Measurements from ENCODE around the gene NDUFAF3. TPM values are rescaled to one million over a fixed set of nuclear protein-coding genes. Genes with fewer than 3 reads are reported as not detected.

NDUFAF3 gene
- total RNA-seq, 1 experiment from 2014 or later: 91.0 TPM

DNA sequence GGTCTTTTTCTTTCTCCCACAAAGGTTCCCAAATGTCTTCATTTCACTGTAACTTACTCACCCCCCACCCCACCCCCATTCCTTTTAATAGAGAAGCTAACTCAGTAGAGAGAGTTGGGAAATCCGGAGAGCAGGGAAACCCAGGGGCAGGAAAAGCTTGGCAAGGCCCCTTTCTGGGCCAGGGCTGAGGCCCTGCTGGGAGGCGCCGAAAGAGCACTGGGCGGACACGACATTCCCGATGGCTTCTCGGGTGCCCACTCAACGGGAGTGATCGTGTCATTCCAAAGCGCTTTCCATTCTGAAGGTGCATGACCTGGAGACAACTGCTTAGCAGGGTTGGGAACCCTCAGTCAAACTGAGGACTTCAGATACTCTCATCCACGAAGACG lies 2.0 kb upstream of the NDUFAF3 start:
- no peak overlapping the region for H2AFZ ChIP-seq (ENCODE audit: low read depth, low read length, poor library complexity, severe bottlenecking)

More for the DNA sequence above, 2.0 kb upstream of the NDUFAF3 start:
- TF ChIP-seq, protein P1, sequence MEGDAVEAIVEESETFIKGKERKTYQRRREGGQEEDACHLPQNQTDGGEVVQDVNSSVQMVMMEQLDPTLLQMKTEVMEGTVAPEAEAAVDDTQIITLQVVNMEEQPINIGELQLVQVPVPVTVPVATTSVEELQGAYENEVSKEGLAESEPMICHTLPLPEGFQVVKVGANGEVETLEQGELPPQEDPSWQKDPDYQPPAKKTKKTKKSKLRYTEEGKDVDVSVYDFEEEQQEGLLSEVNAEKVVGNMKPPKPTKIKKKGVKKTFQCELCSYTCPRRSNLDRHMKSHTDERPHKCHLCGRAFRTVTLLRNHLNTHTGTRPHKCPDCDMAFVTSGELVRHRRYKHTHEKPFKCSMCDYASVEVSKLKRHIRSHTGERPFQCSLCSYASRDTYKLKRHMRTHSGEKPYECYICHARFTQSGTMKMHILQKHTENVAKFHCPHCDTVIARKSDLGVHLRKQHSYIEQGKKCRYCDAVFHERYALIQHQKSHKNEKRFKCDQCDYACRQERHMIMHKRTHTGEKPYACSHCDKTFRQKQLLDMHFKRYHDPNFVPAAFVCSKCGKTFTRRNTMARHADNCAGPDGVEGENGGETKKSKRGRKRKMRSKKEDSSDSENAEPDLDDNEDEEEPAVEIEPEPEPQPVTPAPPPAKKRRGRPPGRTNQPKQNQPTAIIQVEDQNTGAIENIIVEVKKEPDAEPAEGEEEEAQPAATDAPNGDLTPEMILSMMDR (IDR thresholded peaks at IDR 0.05 in 2 of 3, conservative IDR thresholded peaks at IDR 0.05 in 1 of 3; ENCODE audit: borderline replicate concordance in 1 of 3, insufficient read depth in 1 of 3, low read depth in 2 of 3, low read length in 2 of 3): no peak
- TF ChIP-seq TCF7L2 (IDR thresholded peaks at IDR 0.05; ENCODE audit: borderline replicate concordance, extremely low read depth, insufficient read depth, insufficient read length): no peak
- no peak for TF ChIP-seq SRF (IDR thresholded peaks at IDR 0.05; ENCODE audit: low read depth)
- TF ChIP-seq ZFX (IDR thresholded peaks at IDR 0.05): no peak
- no peak for TF ChIP-seq YY1 (IDR thresholded peaks at IDR 0.05; ENCODE audit: extremely low read depth, insufficient replicate concordance, low read depth, low read length)
- TF ChIP-seq ZNF274 (IDR thresholded peaks at IDR 0.05; ENCODE audit: low read depth, low read length): no peak
- TF ChIP-seq, protein P2, sequence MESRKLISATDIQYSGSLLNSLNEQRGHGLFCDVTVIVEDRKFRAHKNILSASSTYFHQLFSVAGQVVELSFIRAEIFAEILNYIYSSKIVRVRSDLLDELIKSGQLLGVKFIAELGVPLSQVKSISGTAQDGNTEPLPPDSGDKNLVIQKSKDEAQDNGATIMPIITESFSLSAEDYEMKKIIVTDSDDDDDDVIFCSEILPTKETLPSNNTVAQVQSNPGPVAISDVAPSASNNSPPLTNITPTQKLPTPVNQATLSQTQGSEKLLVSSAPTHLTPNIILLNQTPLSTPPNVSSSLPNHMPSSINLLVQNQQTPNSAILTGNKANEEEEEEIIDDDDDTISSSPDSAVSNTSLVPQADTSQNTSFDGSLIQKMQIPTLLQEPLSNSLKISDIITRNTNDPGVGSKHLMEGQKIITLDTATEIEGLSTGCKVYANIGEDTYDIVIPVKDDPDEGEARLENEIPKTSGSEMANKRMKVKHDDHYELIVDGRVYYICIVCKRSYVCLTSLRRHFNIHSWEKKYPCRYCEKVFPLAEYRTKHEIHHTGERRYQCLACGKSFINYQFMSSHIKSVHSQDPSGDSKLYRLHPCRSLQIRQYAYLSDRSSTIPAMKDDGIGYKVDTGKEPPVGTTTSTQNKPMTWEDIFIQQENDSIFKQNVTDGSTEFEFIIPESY (IDR thresholded peaks at IDR 0.05; ENCODE audit: extremely low read depth, insufficient replicate concordance, low read length): no peak
- TF ChIP-seq POLR2A (IDR thresholded peaks at IDR 0.05; ENCODE audit: borderline replicate concordance, extremely low read depth, insufficient read depth, insufficient read length): no peak
- no peak for TF ChIP-seq CBX3 (IDR thresholded peaks at IDR 0.05; ENCODE audit: low read depth)
- TF ChIP-seq, protein P3, sequence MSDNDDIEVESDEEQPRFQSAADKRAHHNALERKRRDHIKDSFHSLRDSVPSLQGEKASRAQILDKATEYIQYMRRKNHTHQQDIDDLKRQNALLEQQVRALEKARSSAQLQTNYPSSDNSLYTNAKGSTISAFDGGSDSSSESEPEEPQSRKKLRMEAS (IDR thresholded peaks at IDR 0.05): no peak
- TF ChIP-seq JUND (IDR thresholded peaks at IDR 0.05): no peak
- TF ChIP-seq SIN3A (IDR thresholded peaks at IDR 0.05; ENCODE audit: low read depth): no peak
- TF ChIP-seq FOSL1 (IDR thresholded peaks at IDR 0.05; ENCODE audit: low read depth): no peak
- no peak for TF ChIP-seq EGR1 (IDR thresholded peaks at IDR 0.05; ENCODE audit: low read depth)
- TF ChIP-seq POLR2AphosphoS5 (IDR thresholded peaks at IDR 0.05; ENCODE audit: low read depth, low read length): no peak
- no peak for TF ChIP-seq RAD21 (IDR thresholded peaks at IDR 0.05; ENCODE audit: low read depth)
- Histone ChIP-seq H3K4me3 (replicated peaks in 1 of 2; ENCODE audit: low read depth in 1 of 2, low read length in 2 of 2) (peak overlapping the region; percentile 80 to 98), H3K4me1 (ENCODE audit: control insufficient read depth in 1 of 2, insufficient read depth in 2 of 2, low read length in 2 of 2) (peaks cover 20 to 64% of the 10 kb centered on the region in 2 experiments), H3K9ac (ENCODE audit: low read length) (peak overlapping the region; percentile 99), H3K27me3 (ENCODE audit: insufficient read depth, low read length) (no peaks in the 10 kb centered on the region), H3K4me2 (ENCODE audit: low read length) (peak overlapping the region; percentile 90), H3K36me3 (ENCODE audit: control insufficient read depth in 1 of 2, insufficient read depth in 2 of 2, low read length in 2 of 2) (peaks cover 17 to 33% of the 10 kb centered on the region in 2 experiments; a peak in 3 of 4 replicates), H3K79me2 (ENCODE audit: insufficient read depth, low read length) (peaks cover 56% of the 10 kb centered on the region), H3K9me3 (ENCODE audit: control insufficient read depth in 1 of 2, insufficient read depth in 1 of 2, low read depth in 1 of 2, low read length in 2 of 2) (no peaks in the 10 kb centered on the region), H3K9me2 (ENCODE audit: insufficient read depth) (no peaks in the 10 kb centered on the region), H3K27ac (ENCODE audit: low read depth, low read length) (peak overlapping the region; percentile 99), H4K20me1 (ENCODE audit: insufficient read depth) (no peaks in the 10 kb centered on the region)
- ATAC-seq: no peak
- no peak for DNase-seq (ENCODE audit: low read depth, low spot score)
- RAD21 ChIA-PET (ENCODE audit: low non-redundant PET in 1 of 2, low total read pairs in 2 of 2, uncharacterized antibody in 2 of 2, unreplicated experiment in 2 of 2): interaction anchor here in 1 of 2 experiments (0.6 kb wide), 1 partner anchor 74 kb away, joined by 3 read pairs; the partner anchor contains the start of gene QRICH1
- intact Hi-C loops (cut with micrococcal nuclease): loop anchor here (2.0 kb wide), 1 partner anchor 31 kb away; no protein-coding TSS in a partner anchor
- POLR2A ChIA-PET: interaction anchor here (0.6 to 5.3 kb wide), 9 partner anchors 8 to 781 kb away, joined by 3 to 52 read pairs (median 5); partner anchors contain the start of genes IMPDH2, P4HTM, QRICH1 and WDR6
- CTCF ChIA-PET: interaction anchor here (1.8 to 3.0 kb wide), 3 partner anchors 12 to 151 kb away, joined by 5 to 27 read pairs (median 15); partner anchors contain the start of gene WDR6
- no TSS peak for BruUV-seq (replicated peaks)

All from HCT116 (cell line).